Neural cell (in vitro differentiated cells): ENCODE measurements around the gene SGTA. TPM values are rescaled to one million over a fixed set of nuclear protein-coding genes. Genes with fewer than 3 reads are reported as not detected.

Source experiments
- H2AFZ ChIP-seq: fragments of 200-600, 300-800 bp; sonication (generic), shearing (Covaris generic); 2 replicates; pipeline ENCODE4 v1.6.0; 2014; ENCODE audit warnings: low read depth, mild to moderate bottlenecking, antibody characterized with exemption, low read length, moderate library complexity
- H3F3A ChIP-seq: fragments of 200-600 bp; shearing (Covaris generic); 2 replicates; pipeline ENCODE4 v1.6.1; 2016; ENCODE audit warnings: mild to moderate bottlenecking, moderate library complexity, mixed read lengths, antibody characterized with exemption, low read length; ENCODE audit not compliant: insufficient read depth, poor library complexity, severe bottlenecking
- H3K27ac ChIP-seq: fragments of 200-600, 300-800 bp; sonication (generic), shearing (Covaris generic); 2 replicates; pipeline ENCODE4 v1.5.1; 2014; ENCODE audit warnings: mild to moderate bottlenecking, low read length, moderate library complexity
- H3K27me3 ChIP-seq: fragments of 300-800, 200-600 bp; sonication (generic), shearing (Covaris generic); 2 replicates; pipeline ENCODE4 v1.6.0; 2014; ENCODE audit warnings: mild to moderate bottlenecking, low read depth, low read length, moderate library complexity; ENCODE audit not compliant: insufficient read depth
- H3K36me3 ChIP-seq: fragments of 300-800, 200-600 bp; sonication (generic), shearing (Covaris generic); 2 replicates; pipeline ENCODE4 v1.5.1; 2014; ENCODE audit warnings: mild to moderate bottlenecking, antibody characterized with exemption, low read length, moderate library complexity; ENCODE audit not compliant: insufficient read depth
- H3K4me2 ChIP-seq: fragments of 300-800, 200-600 bp; sonication (generic), shearing (Covaris generic); 2 replicates; pipeline ENCODE4 v1.6.0; 2014; ENCODE audit warnings: mild to moderate bottlenecking, low read length
- H3K4me3 ChIP-seq: fragments of 300-800, 200-600 bp; sonication (generic), shearing (Covaris generic); 2 replicates; pipeline ENCODE4 v1.5.1; 2014; ENCODE audit warnings: mild to moderate bottlenecking, low read length, moderate library complexity
- H3K79me2 ChIP-seq: fragments of 200-600 bp; shearing (Covaris generic); replicated peaks from 2 replicates; pipeline ENCODE4 v1.6.0; 2014; ENCODE audit warnings: mild to moderate bottlenecking, low read length, moderate library complexity; ENCODE audit not compliant: insufficient read depth
- H3K9ac ChIP-seq: fragments of 300-800, 200-600 bp; sonication (generic), shearing (Covaris generic); 2 replicates; pipeline ENCODE4 v1.6.1; 2016; ENCODE audit warnings: mild to moderate bottlenecking, low read length, mixed read lengths
- H3K9me2 ChIP-seq: fragments of 200-600 bp; shearing (Covaris generic); 2 replicates; pipeline ENCODE4 v1.6.1; 2016; ENCODE audit warnings: mild to moderate bottlenecking, low read length, mixed read lengths; ENCODE audit not compliant: insufficient read depth
- H3K9me3 ChIP-seq: fragments of 200-600, 300-800 bp; sonication (generic), shearing (Covaris generic); 2 replicates; pipeline ENCODE4 v1.6.1; 2016; ENCODE audit warnings: mild to moderate bottlenecking, mixed run types, low read length, moderate library complexity, mixed read lengths
- H4K20me1 ChIP-seq: fragments of 200-600 bp; shearing (Covaris generic); 2 replicates; pipeline ENCODE4 v1.6.1; 2016; ENCODE audit warnings: mild to moderate bottlenecking, mixed run types; ENCODE audit not compliant: insufficient read depth
- CTCF ChIP-seq: fragments of 450-650 bp; IDR thresholded peaks from 2 replicates; pipeline ENCODE4 v1.5.1; 2014; ENCODE audit warnings: antibody characterized with exemption, mild to moderate bottlenecking, moderate library complexity; ENCODE audit not compliant: poor library complexity, severe bottlenecking
- EP300 ChIP-seq: fragments of 450-650 bp; conservative IDR thresholded peaks from 2 replicates; pipeline ENCODE4 v1.6.1; 2014; ENCODE audit warnings: antibody characterized with exemption, mild to moderate bottlenecking, moderate library complexity; ENCODE audit not compliant: poor library complexity, severe bottlenecking
- EZH2 ChIP-seq: fragments of 200-600, 300-800 bp; shearing (Covaris generic), sonication (generic); IDR thresholded peaks from 2 replicates; pipeline ENCODE4 v1.6.1; 2014; ENCODE audit warnings: antibody characterized with exemption, low read length, borderline replicate concordance, mild to moderate bottlenecking; ENCODE audit not compliant: insufficient read depth, poor library complexity, severe bottlenecking
- MXI1 ChIP-seq: fragments of 450-650 bp; conservative IDR thresholded peaks from 2 replicates; pipeline ENCODE4 v1.6.1; 2014; ENCODE audit warnings: antibody characterized with exemption, mild to moderate bottlenecking; ENCODE audit not compliant: poor library complexity, severe bottlenecking
- POLR2AphosphoS5 ChIP-seq: IDR thresholded peaks from 2 replicates; pipeline ENCODE4 v1.6.1; 2012
- RAD21 ChIP-seq: fragments of 450-650 bp; conservative IDR thresholded peaks from 2 replicates; pipeline ENCODE4 v1.6.1; 2014; ENCODE audit warnings: antibody characterized with exemption, mild to moderate bottlenecking, moderate library complexity
- REST ChIP-seq: IDR thresholded peaks from 2 replicates; pipeline ENCODE4 v1.6.1; 2012; ENCODE audit warnings: borderline replicate concordance
- SMC3 ChIP-seq: fragments of 450-650 bp; conservative IDR thresholded peaks from 2 replicates; pipeline ENCODE4 v1.6.1; 2014; ENCODE audit warnings: antibody characterized with exemption, mild to moderate bottlenecking, moderate library complexity; ENCODE audit not compliant: poor library complexity
- TAF1 ChIP-seq: IDR thresholded peaks from 2 replicates; pipeline ENCODE4 v1.6.1; 2012; ENCODE audit warnings: low read depth
- polyA plus RNA-seq: library from polyadenylated mRNA; depleted of rRNA; stranded (reverse); fragments of >200 nt; gene quantifications from 2 replicates; pipeline ENCODE4 v1.2.3, GENCODE V29; 2014

SGTA gene
- polyA plus RNA-seq, 1 donor from 2014 or later, result 80.6 TPM

- no peaks in the 10 kb centered on the region for H3K36me3 ChIP-seq
- H3K27ac ChIP-seq, result no peak overlapping the region
These were observed 7.3 kb downstream of the SGTA start for GRCh38 chr19:2775556-2776430.

More at GRCh38 chr19:2775556-2776430, 7.3 kb downstream of the SGTA start:
- Histone ChIP-seq H2AFZ (no peak overlapping the region), H3F3A (no peaks in the 10 kb centered on the region), H3K9ac (no peak overlapping the region), H3K27me3 (no peaks in the 10 kb centered on the region), H3K4me2 (no peak overlapping the region), H3K9me2 (no peaks in the 10 kb centered on the region), H4K20me1 (no peaks in the 10 kb centered on the region), H3K9me3 (no peaks in the 10 kb centered on the region), H3K4me3 (no peak overlapping the region), H3K79me2 (peaks cover 56% of the 10 kb centered on the region)
- TF ChIP-seq MXI1 (no peak), REST (no peak), POLR2AphosphoS5 (no peak), CTCF (no peak), EP300 (no peak), SMC3 (no peak), TAF1 (no peak), RAD21 (no peak), EZH2 (no peak)
